Uterus (tissue), 2 donors: Measurements from ENCODE around the gene FCHSD2.

ENCODE experiments used
- POLR2A ChIP-seq, 2 donors: fragments of 450-650 bp; IDR thresholded peaks; one replicate each; pipeline ENCODE4 v1.6.1; 2016; ENCODE audit warnings: antibody characterized with exemption in 2 of 2, mild to moderate bottlenecking in 1 of 2, moderate library complexity in 1 of 2
- TF ChIP-seq, protein P1 (sequence below), 4 experiments: fragments of 200-600 bp in 2 of 4; fragments of 450-650 bp in 2 of 4; sonication (generic) in 2 of 4; IDR thresholded peaks; one replicate each; pipeline ENCODE4 v1.5.1; 2016 to 2019; ENCODE audit warnings: antibody characterized with exemption in 4 of 4, mild to moderate bottlenecking in 2 of 4, moderate library complexity in 1 of 4

DNA sequence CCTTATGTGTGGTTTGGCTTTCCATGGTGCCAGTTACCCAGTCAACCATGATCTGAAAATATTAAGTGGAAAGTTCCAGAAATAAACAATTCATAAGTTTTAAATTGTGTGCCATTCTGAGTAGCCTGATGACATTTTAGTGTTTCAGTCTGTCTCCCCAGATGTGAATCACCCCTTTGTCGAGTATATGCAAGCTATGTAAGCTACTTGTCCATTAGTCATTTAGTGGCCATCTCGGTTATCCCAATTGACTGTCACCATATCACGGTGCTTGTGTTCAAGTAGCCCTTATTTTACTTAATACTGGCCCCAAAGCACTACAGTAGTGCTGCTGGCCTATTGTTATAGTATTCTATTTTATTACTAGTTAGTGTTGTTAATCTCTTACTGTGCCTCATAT lies 283.0 kb downstream of the FCHSD2 start:
- TF ChIP-seq, protein P1, sequence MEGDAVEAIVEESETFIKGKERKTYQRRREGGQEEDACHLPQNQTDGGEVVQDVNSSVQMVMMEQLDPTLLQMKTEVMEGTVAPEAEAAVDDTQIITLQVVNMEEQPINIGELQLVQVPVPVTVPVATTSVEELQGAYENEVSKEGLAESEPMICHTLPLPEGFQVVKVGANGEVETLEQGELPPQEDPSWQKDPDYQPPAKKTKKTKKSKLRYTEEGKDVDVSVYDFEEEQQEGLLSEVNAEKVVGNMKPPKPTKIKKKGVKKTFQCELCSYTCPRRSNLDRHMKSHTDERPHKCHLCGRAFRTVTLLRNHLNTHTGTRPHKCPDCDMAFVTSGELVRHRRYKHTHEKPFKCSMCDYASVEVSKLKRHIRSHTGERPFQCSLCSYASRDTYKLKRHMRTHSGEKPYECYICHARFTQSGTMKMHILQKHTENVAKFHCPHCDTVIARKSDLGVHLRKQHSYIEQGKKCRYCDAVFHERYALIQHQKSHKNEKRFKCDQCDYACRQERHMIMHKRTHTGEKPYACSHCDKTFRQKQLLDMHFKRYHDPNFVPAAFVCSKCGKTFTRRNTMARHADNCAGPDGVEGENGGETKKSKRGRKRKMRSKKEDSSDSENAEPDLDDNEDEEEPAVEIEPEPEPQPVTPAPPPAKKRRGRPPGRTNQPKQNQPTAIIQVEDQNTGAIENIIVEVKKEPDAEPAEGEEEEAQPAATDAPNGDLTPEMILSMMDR (IDR thresholded peaks at IDR 0.05) = no peak
- no peak for TF ChIP-seq POLR2A (IDR thresholded peaks at IDR 0.05)
